DOHH2 (cell line): ENCODE results near the gene RAB20.

Experiments
- CTCF ChIP-seq: fragments of 200-600 bp; sonication (generic); IDR thresholded peaks from one replicate; pipeline ENCODE4 v1.5.1; 2014; ENCODE audit warnings: antibody characterized with exemption, mild to moderate bottlenecking, low read depth, low read length; ENCODE audit not compliant: poor library complexity, severe bottlenecking
- EZH2phosphoT487 ChIP-seq: fragments of 200-600 bp; sonication (generic); IDR thresholded peaks from 2 replicates; pipeline ENCODE4 v1.6.1; 2017; ENCODE audit warnings: borderline replicate concordance, mild to moderate bottlenecking, antibody characterized with exemption, low read length, moderate library complexity, mixed read lengths

GRCh38 chr13:110523838-110524540 is 37.5 kb downstream of the RAB20 start:
- TF ChIP-seq CTCF (no peak), EZH2phosphoT487 (no peak)
